Pancreas (tissue), 10 donors: ENCODE measurements around the gene OR10AD1. TPM values are rescaled to one million over a fixed set of nuclear protein-coding genes. Genes with fewer than 3 reads are reported as not detected.

Experiments
- ATAC-seq, 4 donors: fragments of 200-7000 bp; cut with Tn5 transposase; one replicate each; pipeline versions ENCODE4 v1.8.0 to v1.9.1; 2020; ENCODE audit warnings: mild to moderate bottlenecking in 4 of 4, moderate library complexity in 4 of 4
- DNase-seq, 6 donors: peaks; one replicate each; pipeline ENCODE4 v3.0.0-alpha.2; 2020
- FAIRE-seq: peaks from 2 replicates; lab custom pipeline; 2012; peaks lifted over from hg19 to GRCh38; lab: Jason Lieb, UNC
- H3K27ac ChIP-seq, 4 donors: fragments of 200-600 bp; sonication (generic); 1 replicate in 3 of 4; 2 replicates in 1 of 4; pipeline versions ENCODE4 v1.5.0 to v1.8.0; 2020
- H3K27me3 ChIP-seq, 4 donors: fragments of 200-600 bp; one replicate each; pipeline ENCODE4 v1.8.0; 2021
- H3K36me3 ChIP-seq, 3 donors: fragments of 200-600 bp; sonication (generic) in 1 of 3; one replicate each; pipeline versions ENCODE4 v1.5.0 to v1.8.0; 2020 to 2021
- H3K4me1 ChIP-seq, 3 donors: fragments of 200-600 bp; one replicate each; pipeline ENCODE4 v1.8.0; 2021
- H3K4me3 ChIP-seq, 4 donors: fragments of 200-600 bp; sonication (generic) in 2 of 4; one replicate each; pipeline versions ENCODE4 v1.5.0 to v1.8.0; 2020 to 2021
- H3K9me3 ChIP-seq, 4 donors: fragments of 200-600 bp; one replicate each; pipeline ENCODE4 v1.8.0; 2021
- WGBS, 2 donors: extraction: QIAGEN DNeasy Blood & Tissue Kit; methylation state at CpG; one replicate each; pipeline ENCODE4 v1.1.7; 2013; 5-methylcytosine and 5-hydroxymethylcytosine counted together
- intact Hi-C, 3 donors: fragments of 100-400 bp; cut with DNase I; formaldehyde crosslinking; loops; one replicate each; pipeline versions ENCODE4 v1.11.1 to v1.14.2; 2022
- polyA plus RNA-seq, 2 donors: library from polyadenylated mRNA; stranded (reverse); fragments of 200-250 nt; gene quantifications; one replicate each; pipeline ENCODE4 v1.2.3, GENCODE V29; 2013
- total RNA-seq, 6 donors: library from RNA; stranded (reverse); fragmentation: NEBNext Ultra II Directional in 4 of 6; extraction: Animal tissue kit (Norgen Biotek cat#: 25700) in 4 of 6; gene quantifications; one replicate each; pipeline versions ENCODE4 v1.2.1 to v1.2.4, GENCODE V29; 2021 to 2023
- TF ChIP-seq, protein P1 (sequence below), 4 donors: fragments of 200-600 bp; sonication (generic) in 3 of 4; IDR thresholded peaks; one replicate each; pipeline versions ENCODE4 v1.5.0 to v1.8.0; 2021; ENCODE audit warnings: antibody characterized with exemption in 4 of 4
- donor health status: healthy with polysubstance abuse.
- donor health status: DM: no; HTN: no; CAD: no; lungs with moderate emphysema.
- donor health status: DM: no; HTN: no; CAD: no.
- donor health status: control.
- donor health status: control.
- donor health status: Bipolar disorder and iron deficiency.
- donor health status: DM: yes; HTN: yes; CAD: no.
- donor health status: DM: no; HTN: no; CAD: no.
- donor health status: DM: no; HTN: no; CAD: no.
- donor health status: DM: yes; HTN: yes; CAD: no.

The OR10AD1 gene
- total and polyA plus RNA-seq, 8 donors: not detected

DNA sequence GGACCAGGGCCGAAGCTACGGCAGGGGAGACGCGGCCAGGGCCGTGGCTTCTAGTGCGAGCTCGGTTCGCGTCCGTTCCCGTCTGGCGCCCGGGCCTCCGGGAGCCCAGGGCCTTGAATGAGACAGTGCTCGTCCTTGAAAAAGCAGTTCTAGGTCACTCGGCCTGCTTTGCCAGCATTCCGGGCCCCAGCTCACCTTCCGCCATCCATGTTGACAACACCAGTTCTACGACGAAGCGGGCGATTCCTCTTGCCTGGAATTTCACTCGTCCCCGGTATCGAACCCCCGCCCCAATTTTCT is 4.5 kb downstream of the OR10AD1 start:
- H3K27me3 ChIP-seq: no peaks in the 10 kb centered on the region
- peak overlapping the region; percentile 75 to 96 (median 94) for H3K27ac ChIP-seq
- H3K4me3 ChIP-seq: peak overlapping the region; percentile 24 to 74 (median 46)
- DNase-seq: peak; percentile 17 to 69 (median 41)
- no peak for FAIRE-seq
- TF ChIP-seq, protein P1, sequence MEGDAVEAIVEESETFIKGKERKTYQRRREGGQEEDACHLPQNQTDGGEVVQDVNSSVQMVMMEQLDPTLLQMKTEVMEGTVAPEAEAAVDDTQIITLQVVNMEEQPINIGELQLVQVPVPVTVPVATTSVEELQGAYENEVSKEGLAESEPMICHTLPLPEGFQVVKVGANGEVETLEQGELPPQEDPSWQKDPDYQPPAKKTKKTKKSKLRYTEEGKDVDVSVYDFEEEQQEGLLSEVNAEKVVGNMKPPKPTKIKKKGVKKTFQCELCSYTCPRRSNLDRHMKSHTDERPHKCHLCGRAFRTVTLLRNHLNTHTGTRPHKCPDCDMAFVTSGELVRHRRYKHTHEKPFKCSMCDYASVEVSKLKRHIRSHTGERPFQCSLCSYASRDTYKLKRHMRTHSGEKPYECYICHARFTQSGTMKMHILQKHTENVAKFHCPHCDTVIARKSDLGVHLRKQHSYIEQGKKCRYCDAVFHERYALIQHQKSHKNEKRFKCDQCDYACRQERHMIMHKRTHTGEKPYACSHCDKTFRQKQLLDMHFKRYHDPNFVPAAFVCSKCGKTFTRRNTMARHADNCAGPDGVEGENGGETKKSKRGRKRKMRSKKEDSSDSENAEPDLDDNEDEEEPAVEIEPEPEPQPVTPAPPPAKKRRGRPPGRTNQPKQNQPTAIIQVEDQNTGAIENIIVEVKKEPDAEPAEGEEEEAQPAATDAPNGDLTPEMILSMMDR (IDR thresholded peaks at IDR 0.05): no peak
- WGBS, 2 donors: 9 to 10% methylated on average over 26 of the region's 26 CpGs
- peaks cover 0 to 9% (median 0%) of the 10 kb centered on the region in 3 donors for H3K4me1 ChIP-seq
- no peaks in the 10 kb centered on the region for H3K36me3 ChIP-seq
- no peaks in the 10 kb centered on the region for H3K9me3 ChIP-seq
- intact Hi-C loops: no loop called here
- peak; percentile 21 to 52 (median 39) for ATAC-seq

DNA sequence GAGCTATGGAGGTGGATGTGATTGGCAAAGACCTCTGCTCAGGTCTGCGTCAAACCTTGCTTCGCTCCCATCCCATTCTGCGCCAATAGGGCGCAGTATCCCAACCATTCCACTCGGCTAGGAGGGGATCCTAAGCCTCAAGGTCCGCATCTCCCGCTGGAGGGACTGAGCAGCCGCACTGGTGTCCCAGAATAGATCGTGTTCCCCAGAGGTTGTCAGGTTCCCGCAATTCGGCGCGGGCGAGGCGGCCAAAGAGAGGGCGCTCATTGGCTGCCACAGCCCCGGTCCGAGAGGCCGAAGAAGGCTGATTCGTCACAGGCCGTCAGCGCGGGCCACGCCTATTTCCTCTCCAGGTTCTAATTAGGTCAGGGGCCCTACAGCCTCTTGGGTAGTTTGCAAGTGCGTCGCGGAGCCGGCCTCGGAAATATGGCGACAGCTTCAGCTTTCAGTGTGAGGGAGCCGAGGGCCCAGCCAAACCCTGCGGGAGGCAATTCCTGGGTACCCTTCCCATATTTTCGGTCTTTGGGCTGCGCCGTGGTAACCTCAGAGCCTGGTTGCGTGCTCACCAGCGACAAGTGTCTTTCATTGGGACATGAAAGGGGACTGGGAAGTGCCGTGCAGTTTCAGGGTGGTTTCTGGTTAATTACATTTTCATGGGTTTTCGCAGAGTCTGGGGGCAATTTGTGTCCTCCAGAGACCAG is 5.0 kb downstream of the OR10AD1 start:
- intact Hi-C loops: no loop called here
- H3K36me3 ChIP-seq: no peaks in the 10 kb centered on the region
- no peaks in the 10 kb centered on the region for H3K9me3 ChIP-seq
- WGBS, 2 donors: 0 to 1% methylated on average over 39 of the region's 39 CpGs
- no peaks in the 10 kb centered on the region for H3K27me3 ChIP-seq
- H3K4me3 ChIP-seq: peak overlapping the region; percentile 24 to 74 (median 46)
- peaks cover 0 to 9% (median 4%) of the 10 kb centered on the region in 3 donors for H3K4me1 ChIP-seq
- peak; percentile 95 to 97 (median 95) for DNase-seq
- TF ChIP-seq, protein P1 (IDR thresholded peaks at IDR 0.05): no peak
- peak; percentile 86 for FAIRE-seq
- peak overlapping the region; percentile 75 to 96 (median 94) for H3K27ac ChIP-seq
- peak; percentile 98 to 100 (median 99) for ATAC-seq

DNA sequence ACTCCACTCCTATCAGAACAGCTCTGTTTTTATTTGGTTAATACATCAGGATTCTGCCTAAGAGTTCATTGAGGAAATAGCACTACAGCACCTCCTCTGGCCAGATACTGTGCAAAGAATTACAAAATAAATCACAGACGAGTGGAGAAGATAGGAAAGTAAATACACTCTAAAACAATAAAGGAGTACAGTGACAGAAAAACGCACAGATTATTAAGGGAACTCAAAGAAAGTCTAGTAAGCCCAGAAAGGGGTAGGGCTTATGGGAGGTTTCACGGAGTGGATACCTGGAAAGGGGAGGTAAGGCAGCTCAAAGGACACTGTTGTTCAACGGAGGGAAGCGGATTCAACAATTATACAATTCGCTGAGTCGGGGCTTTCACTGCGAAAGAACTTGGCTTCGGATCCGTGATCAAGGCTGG is 5.5 kb downstream of the OR10AD1 start:
- no peaks in the 10 kb centered on the region for H3K27me3 ChIP-seq
- intact Hi-C loops: no loop called here
- TF ChIP-seq, protein P1 (IDR thresholded peaks at IDR 0.05): peak in 2 of 4 donors; percentile 12 to 18
- peaks cover 0 to 9% (median 4%) of the 10 kb centered on the region in 3 donors for H3K4me1 ChIP-seq
- H3K9me3 ChIP-seq: no peaks in the 10 kb centered on the region
- ATAC-seq (peak; percentile 59 to 68 (median 60)), DNase-seq (no peak), FAIRE-seq (no peak)
- peak overlapping the region; percentile 24 to 74 (median 46) for H3K4me3 ChIP-seq
- WGBS, 2 donors: 0% methylated on average over 10 of the region's 10 CpGs
- H3K27ac ChIP-seq: peak overlapping the region; percentile 75 to 96 (median 94)
- no peaks in the 10 kb centered on the region for H3K36me3 ChIP-seq

DNA sequence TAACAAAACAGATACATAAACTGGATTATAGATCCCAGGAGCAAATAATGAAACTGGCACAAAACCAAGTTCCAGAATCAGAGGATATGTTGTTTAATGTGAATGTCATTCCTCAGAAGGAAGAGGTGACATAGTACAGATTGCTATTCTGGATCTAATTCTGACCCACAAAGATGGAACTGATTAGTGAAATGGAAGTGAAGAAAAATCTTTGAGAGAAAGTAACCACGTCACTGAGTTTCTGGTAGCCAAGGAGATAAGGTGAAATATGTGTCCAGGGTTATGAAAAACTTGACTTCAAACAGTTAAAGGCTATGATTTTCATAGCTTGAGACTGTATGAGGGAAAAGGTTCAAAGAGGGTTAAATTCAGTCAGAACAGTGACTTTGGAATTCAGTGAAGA is 8.3 kb downstream of the OR10AD1 start:
- WGBS, 2 donors: 49 to 51% methylated on average over 1 of the region's 1 CpG

More for the DNA sequence above, 8.3 kb downstream of the OR10AD1 start:
- H3K4me1 ChIP-seq: peaks cover 0 to 9% (median 4%) of the 10 kb centered on the region in 3 donors
- intact Hi-C loops: no loop called here
- no peaks in the 10 kb centered on the region for H3K36me3 ChIP-seq
- FAIRE-seq: no peak
- no peaks in the 10 kb centered on the region for H3K27me3 ChIP-seq
- no peak overlapping the region for H3K4me3 ChIP-seq
- no peak overlapping the region for H3K27ac ChIP-seq
- DNase-seq: no peak
- no peak for ATAC-seq
- TF ChIP-seq, protein P1 (IDR thresholded peaks at IDR 0.05): no peak
- H3K9me3 ChIP-seq: no peaks in the 10 kb centered on the region
